ENCODE data around the gene NOTUM.

NOTUM gene

DNA sequence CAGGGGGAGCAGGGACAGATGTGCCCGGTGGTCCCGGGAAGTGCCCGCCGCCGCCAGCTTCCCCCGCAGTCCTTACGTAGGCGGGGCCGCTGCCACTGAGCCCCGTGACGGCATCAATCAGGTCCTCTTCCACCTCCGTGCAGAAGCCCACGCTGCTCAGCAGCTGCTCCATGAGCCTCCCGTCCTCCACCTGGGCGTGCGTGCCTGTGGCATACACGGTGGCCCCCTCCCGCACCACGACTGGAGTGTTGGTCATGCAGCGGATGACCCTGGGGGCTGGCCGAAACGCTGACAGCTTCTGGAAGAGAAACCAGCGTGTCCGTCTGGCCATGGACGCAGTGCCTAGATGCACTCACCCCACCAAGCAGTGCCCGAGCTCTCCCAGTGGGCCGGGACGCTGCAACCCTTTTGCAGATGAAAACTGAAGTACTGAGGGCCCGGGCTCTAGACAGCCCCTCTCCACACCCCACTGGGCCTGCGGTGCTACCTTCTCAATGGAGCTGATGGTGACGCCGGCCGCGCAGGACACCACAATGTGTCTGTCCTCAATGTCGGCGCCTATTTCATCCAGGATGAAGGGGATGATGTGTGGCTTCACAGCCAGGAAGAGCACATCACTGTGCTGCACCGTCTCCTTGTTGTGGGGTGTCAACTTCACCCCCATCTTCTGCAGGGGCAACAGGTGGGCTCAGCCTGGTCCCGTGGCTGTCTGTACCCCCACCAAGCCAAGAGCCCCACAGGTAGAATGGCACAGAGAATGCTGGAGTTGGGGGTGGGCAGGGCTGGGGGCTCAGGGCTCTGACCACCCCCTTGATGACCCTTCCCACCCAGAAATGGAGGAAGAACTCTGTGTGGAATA is 25.9 kb downstream of the NOTUM start:
- DNase-seq = no peak

- no peak for DNase-seq
Measured at GRCh38 chr17:81934098-81934757, 26.8 kb downstream of the NOTUM start.

- DNase-seq = no peak
Measured at GRCh38 chr17:81933178-81933699, 27.7 kb downstream of the NOTUM start.

GRCh38 chr17:81932333-81932983 is 28.5 kb downstream of the NOTUM start:
- DNase-seq = no peak

- DNase-seq = no peak
Measured at GRCh38 chr17:81931557-81932332, 29.2 kb downstream of the NOTUM start.

DNA sequence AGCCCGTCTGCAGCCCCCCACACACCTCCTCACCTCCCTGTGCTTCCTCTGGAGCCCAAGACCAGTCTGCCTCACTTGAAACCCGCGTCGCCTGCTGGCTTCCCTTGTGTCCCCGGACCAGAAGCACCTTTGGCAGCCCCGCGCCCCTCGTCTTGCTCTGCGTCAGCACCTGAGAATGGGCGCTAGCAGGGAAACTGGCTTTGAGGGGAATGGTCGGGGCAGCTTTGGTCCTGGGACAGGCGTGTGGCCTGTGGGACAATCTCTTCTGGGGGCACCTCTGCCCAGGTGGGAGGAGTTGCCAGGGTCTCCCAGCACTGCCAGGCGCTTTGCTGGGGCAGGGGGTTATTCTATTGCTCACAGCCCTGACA is 29.8 kb downstream of the NOTUM start:
- no peak for DNase-seq

- DNase-seq = no peak
Measured at GRCh38 chr17:81930142-81931125, 30.6 kb downstream of the NOTUM start.

- no peak for DNase-seq
Measured at GRCh38 chr17:81929253-81930141, 31.5 kb downstream of the NOTUM start.

DNA sequence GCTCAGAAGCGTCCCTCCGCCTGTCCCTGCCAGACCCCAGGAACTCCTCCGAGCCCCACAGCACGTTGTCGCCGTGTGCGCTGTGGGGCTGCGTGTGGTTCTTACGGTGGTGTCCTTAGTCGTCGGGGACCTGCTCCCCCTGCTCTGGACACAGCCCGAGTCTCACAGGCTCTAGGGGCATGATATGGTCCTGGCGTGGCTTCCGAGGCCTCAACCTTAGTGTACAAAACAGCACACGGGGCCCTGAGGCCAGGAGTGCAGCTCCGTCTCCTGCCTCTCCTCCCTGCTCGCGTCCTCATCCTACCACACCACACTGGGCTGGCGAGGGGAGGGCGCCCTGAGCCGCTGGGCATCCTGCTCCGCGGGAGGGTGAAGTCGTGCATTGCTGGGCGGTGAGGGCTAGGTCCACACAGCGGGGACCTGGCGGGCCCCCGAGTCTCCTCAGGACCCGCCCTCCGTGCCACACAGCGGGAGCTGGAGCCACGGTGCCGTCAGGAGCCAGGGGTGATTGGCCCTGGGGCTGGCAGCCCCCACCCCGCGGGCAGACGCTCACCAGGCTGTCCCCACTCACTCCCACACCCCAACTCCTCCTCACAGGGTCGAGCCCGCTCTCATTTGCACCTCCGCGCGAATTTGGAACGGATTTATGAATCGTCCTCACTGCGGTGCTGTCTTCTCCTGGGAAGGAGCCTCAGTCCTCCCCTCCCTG is 32.3 kb downstream of the NOTUM start:
- peak; percentile 58 for DNase-seq

- peak; percentile 99 for DNase-seq
Measured at GRCh38 chr17:81927653-81928543, 33.1 kb downstream of the NOTUM start, which contains the start of gene MAFG. Gene MAFG, minus strand, starts transcription at chr17:81927735. Its CDS starts 4,550 bp downstream, at chr17:81923185.

DNA sequence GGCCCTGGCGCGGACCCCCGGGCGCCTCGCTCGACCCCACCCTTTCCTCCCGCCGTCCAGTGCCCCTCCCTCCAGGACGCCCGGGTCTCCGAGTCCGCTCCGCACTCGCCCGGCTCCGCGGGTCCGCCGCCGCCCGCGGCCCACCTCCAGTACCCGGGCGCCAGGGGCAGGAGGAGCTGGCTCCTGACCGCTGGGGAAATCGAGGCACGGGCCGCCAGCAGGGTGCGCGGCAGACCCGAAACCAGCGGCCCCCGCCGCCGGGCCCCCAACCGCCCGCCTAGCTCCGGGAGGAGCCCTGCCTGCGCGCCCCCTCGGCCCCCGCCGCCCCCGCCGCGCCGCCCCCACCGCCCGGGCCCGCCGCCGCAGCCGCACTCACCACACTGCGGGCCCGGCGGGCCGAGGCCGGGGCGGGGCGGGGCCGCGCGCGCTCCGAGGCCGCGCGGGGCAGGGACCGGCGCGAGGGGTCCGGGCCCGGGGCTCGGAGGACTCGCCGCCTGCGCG is 33.8 kb downstream of the NOTUM start:
- no peak for DNase-seq

DNA sequence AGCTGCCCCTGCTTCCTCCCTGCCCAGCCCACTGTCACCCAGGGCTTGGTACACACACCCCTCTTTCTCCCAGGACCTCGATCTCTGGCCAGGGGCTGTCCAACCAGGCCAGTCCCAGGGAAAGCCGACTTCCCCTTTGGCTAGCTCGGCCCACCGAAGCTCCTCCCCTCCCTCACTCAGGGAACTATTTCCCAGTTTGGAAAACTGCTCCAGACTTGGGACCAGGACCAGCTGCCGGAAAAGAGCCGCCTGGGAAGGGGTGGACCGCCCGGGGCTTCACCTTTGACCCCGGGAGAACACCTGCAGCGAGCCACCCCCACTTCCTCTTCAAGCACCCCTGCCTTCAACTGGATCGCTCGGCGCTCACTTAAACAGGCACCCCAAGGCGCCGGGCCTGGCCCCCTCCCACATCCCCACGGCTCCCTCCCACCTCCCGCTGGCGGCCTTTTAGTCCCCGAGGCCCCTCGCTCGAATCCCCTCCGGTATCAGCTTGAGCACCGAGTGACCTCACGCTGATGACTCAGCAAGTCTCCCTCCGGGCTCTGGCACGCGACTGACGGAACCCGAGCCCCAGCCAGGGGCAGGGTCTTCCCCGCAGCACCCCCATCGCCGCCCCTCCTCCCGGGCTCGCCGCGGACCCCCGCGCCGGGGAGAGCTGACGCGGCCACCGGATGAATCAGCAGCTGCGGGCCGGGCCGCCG is 34.4 kb downstream of the NOTUM start:
- peak; percentile 39 for DNase-seq

DNA sequence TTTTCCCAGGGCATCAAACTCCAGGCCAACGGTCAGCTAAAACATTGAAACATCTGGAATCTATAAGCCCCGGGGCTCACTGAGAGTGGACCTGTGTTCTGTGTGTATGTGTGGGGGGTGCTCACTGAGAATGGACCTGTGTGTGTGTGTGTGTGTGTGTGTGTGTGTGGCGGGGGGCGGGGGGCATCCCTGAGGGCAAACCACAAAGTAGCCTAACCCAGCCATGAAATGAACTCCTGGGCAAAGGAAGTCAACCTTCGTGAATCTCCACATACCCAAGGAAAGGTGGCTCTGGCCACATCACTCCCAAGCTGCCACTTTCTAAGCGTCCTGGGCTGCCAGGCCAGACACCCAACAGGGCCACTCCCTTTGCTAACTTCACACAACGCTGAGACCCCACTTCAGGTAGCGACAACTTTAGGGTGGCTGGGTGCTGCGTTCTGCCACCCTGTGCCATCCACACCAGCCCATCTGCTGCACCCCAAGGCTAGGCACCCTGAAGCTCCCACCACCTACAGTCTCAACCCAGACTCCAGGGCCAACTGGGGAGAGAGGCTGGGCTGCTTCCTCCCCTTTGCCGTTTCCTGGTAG is 35.0 kb downstream of the NOTUM start:
- no peak for DNase-seq

DNA sequence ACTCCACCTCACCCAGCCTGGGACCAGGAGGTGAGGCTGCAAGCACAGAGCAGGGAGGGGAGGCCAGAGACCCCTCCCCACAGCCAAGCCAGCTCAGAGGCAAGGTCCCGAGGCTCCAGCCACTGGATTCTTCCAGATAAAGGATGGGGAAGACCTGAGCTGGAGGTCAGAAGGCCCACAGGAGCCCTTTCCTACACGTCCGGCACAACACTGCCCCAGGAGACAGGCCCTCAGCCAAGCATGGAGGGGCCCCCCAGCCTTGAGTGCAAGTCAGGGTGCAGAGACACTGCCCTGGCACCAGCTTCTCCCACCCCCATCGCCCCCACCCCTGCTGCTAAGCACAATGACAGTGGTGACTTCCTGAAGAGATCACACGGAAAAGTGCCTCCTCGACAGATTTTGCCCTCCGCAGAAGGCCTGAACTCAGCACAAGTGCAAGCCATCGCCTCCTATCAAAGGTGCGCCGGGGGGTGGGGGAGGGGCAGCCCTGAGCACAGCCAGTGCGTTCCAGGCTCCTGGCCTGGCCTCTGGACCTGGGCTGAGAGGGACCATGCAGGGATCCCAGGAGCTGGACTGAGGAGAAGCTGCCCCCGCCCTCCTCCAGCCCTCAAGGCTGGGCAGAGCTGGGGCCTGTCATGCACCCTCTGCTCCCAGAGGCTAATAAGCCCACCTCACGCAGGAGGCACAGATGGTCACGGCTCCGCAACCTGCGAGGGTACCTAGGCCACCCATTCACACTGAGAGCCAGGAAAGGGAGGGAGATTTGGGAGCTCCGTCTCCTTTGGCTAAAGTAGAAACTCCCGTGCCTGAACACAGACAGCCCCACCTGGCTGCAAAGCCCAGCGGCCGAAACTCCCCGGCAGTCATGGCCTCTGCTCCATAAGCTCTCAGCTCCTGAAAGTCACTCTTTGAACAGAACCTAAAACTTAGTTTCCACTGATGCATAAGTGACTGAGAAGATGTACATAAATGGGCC is 36.1 kb downstream of the NOTUM start:
- DNase-seq = no peak

DNA sequence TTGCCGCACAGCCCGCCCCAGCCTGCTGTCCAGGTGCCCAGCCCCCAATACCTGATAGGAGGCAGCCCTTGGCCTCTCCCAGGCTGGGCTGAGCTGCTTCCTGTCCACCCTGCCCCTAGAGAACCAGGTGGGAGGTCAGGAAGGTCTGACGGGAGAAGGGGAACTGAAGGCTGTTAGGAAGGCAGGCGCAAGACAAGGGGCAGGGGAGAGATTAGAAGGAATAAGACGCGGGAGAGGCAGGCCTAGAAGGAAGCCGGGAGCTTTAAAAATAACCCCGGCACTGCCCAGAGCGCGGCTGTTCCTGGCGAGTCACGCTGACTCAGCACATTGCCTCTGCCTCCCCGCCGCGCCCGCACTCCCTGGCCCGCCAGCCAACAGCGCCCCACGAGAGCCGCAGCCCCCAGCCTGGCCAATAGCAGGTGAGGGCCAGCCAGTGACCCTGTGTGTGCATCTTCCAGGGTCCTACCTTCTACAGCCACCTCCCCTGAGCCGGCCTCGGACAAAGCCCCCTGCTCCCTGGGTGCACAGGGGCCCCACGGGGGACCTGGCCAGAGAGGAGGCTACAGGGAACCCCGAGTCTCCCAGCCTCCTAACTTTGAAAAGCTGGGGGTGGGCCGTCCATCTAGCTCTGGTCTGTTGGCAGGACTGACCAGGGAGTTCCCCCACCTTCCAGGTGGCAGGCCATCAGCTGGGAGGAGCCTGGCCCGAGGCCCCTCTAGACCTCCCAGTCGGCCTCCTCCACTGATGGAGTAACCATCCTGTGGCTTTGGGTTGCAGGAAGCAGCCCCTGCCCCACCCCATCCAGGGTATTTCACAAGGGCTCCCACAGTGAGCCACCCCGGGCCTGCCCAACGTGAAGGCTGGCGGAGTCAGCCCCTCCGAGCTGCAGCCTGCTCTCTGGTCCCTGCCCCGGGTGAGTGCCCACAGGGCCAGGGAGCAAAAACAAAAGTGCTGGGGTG is 37.4 kb downstream of the NOTUM start:
- DNase-seq = peak; percentile 53
